Amniotic epithelial cell (primary cell): ENCODE results near the gene SLC2A3.
A peak's percentile ranks its signal among the peaks of the same experiment; 100 is the strongest.
"Not testable (repeated sequence)": the region's sequence is repeated elsewhere in the genome, so short reads cannot be mapped to it uniquely, and the experiment has no call there.

Experiments used
- DNase-seq: peaks from one replicate; pipeline ENCODE4 v3.0.0-alpha.2; 2010; ENCODE audit warnings: low read depth

The SLC2A3 gene

GRCh38 chr12:7951671-7952070 lies 15.7 kb upstream of the SLC2A3 start:
- peak; percentile 55 for DNase-seq

GRCh38 chr12:7950230-7950943 lies 14.4 kb upstream of the SLC2A3 start:
- not testable (repeated sequence) for DNase-seq

DNA sequence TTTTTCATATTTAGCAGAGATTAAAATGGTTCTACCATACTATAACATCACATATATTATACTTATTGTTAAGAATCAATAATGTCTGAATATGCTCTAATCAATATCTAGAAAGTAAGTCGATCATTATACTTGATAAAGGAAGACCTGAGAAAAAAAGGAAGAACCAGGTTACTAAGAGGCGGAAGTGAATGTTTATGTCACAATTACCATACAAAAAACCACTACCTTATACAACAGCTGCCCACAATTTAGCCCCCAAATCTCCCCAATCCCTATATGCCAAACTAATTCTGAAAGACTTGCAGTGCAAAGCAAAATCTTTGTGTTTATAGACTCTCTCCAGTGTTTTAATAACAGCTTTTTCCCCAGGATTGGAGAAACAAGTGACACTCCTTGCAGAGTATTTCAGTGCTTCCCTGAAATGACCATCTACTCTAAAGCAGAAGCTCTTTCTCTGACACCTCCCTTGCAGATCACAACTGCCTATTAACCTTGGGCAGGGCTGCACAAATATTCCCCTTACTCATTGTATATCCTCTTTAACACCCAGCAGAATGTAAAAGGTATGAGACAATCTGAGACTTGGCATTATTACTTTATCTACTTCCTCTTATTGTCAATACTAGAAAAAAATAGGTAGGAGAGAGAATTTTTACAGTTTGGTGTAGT lies 12.7 kb upstream of the SLC2A3 start:
- DNase-seq = no peak

DNA sequence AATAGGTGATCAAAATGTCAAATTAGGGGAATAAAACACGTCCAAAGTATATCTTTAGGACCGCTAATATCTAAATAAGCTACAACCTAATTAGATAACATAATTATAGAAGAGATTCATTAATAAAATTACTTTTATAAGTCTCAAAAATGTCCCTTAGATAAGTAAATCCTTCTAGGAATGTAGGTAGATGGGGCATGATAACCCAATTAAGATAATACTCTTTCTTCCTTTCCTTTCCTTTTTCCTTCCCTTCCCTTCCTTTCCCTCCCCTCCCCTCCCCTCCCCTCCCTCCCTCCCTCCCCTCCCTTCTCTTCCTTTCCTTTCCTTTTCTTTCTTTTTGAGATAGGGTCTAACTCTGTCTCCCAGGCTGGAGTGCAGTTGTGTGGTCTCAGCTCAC lies 11.0 kb upstream of the SLC2A3 start:
- no peak for DNase-seq

DNA sequence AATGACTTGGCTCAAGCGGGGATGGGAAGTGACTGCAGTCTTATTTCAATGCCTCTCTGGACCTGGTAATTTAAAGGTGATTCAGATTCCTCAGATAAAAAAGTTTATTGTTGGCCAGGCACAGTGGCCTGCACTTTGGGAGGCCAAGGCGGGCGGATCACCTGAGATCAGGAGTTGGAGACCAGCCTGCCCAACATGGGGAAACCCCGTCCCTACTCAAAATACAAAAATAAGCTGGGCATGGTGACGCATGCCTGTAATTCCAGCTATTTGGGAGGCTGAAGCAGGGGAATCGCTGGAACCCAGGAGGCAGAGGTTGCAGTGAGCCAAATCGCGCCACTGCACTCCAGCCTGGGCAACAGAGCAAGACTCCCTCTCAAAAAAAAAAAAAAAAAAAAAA lies 8.8 kb upstream of the SLC2A3 start:
- DNase-seq = not testable (repeated sequence)

GRCh38 chr12:7940906-7941305 lies 4.9 kb upstream of the SLC2A3 start:
- DNase-seq = no peak

DNA sequence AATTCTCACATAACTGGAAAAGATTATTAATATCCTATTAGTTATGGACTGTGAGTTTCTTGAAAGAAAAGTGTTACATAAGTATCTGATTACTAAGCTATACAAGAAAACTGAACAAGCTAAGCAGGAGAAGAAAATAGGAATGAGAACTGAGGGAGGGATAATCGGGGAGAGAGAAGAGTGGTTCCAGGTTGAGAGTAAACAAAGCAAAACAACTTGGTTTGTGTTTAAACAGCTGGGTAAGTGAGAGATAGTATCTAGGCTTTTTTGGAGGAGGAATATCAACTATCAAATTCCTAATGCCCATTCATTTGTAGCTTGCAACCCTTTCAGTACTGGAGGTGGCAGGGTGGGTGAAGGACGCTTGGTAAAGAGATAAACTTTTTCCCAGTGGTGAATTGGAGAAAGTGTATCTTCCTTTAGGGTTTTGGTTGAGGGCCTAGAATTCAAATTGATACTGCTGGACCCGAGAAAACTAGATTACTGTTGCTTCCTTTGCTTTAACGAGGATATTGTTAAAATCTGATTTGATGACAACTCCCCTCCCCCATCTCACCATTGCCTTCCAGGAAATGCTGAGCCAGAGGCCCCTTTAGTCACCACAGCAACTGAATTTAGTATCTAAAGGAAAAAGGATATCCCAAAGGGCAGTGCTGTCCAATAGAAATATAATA lies 2.0 kb upstream of the SLC2A3 start:
- no peak for DNase-seq

DNA sequence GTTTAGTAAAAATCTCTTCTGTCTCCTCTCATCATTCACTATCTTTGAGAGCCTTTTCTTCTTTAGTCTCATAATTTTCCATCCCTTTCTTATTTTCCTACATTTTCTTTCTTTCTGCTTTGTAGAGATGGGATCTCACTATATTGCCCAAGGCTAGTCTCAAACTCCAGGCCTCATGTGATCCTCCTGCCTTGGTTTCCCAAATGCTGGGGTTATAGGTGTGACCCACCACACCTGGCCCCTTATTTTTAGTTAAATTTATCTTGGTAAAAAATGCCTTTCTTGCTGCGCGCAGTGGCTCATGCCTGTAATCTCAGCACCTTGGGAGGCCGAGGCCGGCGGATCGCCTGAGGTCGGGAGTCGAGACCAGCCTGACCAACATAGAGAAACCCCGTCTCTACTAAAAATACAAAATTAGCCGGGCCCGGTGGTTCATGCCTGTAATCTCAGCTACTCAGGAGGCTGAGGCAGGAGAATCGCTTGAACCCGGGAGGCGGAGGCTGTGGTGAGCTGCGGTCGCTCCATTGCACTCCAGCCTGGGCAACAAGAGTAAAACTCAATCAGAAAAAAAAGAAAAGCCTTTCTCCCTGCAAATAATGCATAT lies 996 bp downstream of the SLC2A3 start:
- DNase-seq = no peak

GRCh38 chr12:7934091-7934888 lies 1.7 kb downstream of the SLC2A3 start:
- DNase-seq = no peak

- peak; percentile 93 for DNase-seq
Observed at GRCh38 chr12:7933255-7933726, 2.7 kb downstream of the SLC2A3 start.

GRCh38 chr12:7932599-7933240 lies 3.3 kb downstream of the SLC2A3 start:
- not testable (repeated sequence) for DNase-seq

- no peak for DNase-seq
Observed at GRCh38 chr12:7929083-7929792, 6.7 kb downstream of the SLC2A3 start.

DNA sequence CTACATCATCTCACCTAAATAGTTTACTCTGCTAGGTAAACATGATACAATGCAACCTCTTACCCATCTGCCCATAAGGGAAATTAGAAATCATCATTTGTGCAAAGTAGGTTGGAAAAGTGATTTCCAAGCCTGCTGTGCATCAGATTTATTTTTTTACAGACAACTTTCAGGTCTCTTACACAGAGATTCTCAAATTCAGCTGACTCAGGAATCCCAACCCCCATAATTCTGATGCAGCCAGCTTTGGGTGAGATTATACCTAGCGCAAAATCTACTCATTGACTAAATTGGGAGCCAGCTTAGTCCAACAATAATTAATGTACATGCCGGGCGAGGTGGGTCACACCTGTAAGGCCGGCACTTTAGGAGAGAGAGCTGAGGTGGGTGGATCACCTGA lies 8.5 kb downstream of the SLC2A3 start:
- DNase-seq = no peak

DNA sequence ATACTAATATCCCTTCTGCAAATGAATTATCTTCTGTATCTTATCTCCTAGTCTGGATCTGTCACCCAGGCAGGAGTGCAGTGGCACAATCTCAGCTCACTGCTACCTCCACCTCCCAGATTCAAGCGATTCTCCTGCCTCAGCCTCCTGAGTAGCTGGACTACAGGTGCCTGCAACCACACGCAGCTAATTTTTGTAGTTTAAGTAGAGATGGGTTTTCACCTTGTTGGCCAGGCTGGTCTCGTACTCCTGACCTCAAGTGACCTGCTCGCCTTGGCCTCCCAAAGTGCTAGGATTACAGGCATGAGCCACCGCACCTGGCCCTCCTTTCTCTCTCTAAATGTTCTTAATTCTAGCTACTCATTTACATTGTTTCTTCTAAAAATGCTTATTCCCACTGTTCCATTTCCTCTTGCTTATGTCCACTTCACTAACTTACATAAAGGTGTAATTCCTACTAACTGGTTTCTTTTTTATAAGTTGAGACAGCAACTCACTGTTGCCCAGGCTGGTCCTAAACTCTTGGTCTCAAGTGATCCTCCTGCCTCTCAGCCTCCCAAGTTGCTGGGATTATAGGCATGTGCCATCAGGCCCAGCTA lies 9.8 kb downstream of the SLC2A3 start:
- not testable (repeated sequence) for DNase-seq

DNA sequence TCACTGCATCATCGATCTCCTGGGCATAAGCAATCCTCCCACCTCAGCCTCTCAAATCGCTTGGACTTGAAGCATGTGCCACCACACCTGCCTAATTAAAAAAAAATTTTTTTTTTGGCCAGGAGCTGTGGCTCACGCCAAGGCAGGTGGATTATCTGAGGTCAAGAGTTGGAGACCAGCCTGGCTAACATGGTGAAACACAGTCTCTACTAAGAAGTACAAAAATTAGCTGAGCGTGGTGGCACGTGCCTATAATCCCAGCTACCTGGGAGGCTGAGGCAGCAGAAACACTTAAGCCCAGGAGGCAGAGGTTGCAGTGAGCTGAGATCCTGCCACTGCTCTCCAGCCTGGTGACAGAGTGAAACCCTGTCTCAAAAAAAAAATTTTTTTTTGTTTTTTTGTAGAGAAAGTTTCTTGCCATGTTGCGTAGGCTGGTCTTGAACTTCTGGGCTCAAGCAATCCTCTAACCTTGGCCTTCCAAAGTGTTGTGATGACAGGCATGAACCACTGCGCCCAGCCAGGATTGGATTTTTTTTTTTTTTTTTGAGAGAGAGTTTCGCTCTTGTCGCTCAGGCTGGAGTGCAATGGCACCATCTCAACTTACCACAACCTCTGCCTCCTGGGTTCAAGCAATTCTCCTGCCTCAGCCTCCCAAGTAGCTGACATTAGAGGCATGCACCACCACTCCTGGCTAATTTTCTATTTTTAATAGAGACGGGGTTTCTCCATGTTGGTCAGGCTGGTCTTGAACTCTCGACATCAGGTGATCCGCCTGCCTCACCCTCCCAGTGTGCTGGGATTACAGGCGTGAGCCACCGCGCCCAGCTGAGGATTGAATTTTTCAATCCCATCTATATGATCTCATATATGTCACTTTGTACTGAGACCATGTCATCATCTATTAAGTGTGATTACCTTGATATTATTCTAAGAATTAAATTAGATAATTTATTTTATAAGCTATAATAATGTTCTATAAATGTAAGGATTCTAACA lies 12.4 kb downstream of the SLC2A3 start:
- DNase-seq = no peak

DNA sequence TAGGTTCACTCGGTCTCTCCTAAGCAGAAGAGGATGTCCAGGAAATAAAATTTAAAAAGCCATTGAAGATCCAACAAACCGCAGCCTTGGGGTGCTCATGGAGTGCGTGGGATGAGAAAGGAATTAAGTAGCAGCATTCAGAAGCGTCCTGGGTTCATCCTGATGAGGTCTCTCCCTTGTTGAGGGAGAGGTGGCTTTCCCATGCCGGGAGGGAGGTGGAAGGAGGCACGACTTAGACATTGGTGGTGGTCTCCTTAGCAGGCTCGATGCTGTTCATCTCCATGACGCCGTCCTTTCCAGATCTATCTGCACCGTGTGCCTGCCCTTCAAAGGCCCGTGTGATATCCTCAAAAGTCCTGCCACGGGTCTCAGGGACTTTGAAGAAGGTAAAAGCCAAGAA lies 14.8 kb downstream of the SLC2A3 start:
- not testable (repeated sequence) for DNase-seq

DNA sequence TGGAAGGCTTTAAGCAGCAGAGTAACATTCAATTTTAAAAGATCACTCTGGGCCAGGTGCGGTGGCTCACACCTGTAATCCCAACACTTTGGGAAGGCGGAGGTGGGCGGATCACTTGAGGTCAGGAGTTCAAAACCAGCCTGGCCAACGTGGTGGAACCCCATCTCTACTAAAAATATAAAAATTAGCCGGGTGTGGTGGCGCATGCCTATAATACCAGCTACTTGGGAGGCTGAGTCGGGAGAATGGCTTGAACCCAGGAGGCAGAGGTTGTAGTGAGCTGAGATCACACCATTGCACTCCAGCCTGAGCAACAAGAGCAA lies 17.8 kb downstream of the SLC2A3 start:
- not testable (repeated sequence) for DNase-seq

DNA sequence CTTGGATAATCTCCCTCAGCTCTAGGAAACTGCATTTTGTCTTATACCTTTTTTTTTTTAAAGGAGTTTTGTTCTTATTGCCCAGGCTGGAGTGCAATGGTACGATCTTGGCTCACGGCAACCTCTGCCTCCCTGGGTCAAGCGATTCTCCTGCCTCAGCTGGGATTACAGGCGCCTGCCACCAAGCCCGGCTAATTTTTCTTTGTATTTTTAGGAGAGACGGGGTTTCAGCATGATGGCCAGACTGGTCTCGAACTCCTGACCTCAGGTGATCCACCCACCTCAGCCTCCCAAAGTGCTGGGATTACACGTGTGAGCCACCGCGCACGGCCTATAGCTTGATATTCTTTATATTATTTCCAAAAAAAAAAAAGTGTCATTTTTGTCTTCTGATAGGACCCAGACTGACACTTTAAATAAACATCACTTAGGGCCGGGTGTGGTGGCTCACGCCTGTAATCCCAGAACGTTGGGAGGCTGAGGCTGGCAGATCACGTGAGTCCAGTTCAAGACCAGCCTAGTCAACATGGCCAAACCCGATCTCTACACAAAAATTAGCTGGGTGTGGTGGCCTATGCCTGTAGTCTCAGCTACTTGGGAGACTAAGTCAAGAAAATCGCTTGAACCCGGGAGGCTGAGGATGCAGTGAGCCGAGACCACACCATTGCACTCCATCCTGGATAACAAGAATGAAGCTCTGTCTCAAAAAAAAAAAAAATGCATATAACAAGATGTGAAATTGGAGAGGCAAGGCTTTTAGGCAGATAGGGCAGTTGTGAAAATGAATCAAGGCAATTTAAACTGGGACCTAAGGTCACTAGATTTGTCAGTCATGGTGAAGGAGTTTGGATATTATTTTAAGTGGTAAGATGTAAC lies 18.4 kb downstream of the SLC2A3 start:
- DNase-seq = no peak
